CD8-positive, alpha-beta memory T cell (primary cell): ENCODE data around the gene TAS2R4. TPM values are rescaled to one million over a fixed set of nuclear protein-coding genes. Genes with fewer than 3 reads are reported as not detected.

Experiments
- CTCF ChIA-PET: fragments of 350-600 bp; sonication (Branson Sonifier 250); formaldehyde crosslinking; loops from one replicate; lab custom pipeline; 2021; ENCODE audit warnings: antibody characterized with exemption; lab: Charles Lee
- POLR2A ChIA-PET: fragments of 350-600 bp; sonication (Branson Sonifier 250); formaldehyde crosslinking; loops from one replicate; lab custom pipeline; 2021; ENCODE audit warnings: antibody characterized with exemption; lab: Charles Lee
- DNase-seq, 5 donors: peaks; one replicate each; pipeline versions ENCODE4 v3.0.0 to v3.0.0-alpha.2; 2020 to 2022; ENCODE audit warnings: mixed read lengths in 1 of 5
- H3K27ac ChIP-seq: one replicate; pipeline ENCODE4 v1.7.0; 2013; ENCODE audit warnings: low read depth, mild to moderate bottlenecking, low read length, moderate library complexity
- H3K27me3 ChIP-seq: 2 replicates; pipeline ENCODE4 v1.7.0; 2013; ENCODE audit warnings: low read length, mild to moderate bottlenecking; ENCODE audit not compliant: insufficient read depth, poor library complexity, severe bottlenecking
- H3K36me3 ChIP-seq: 2 replicates; pipeline ENCODE4 v1.7.0; 2013; ENCODE audit warnings: mild to moderate bottlenecking, low read length, moderate library complexity; ENCODE audit not compliant: insufficient read depth
- H3K4me1 ChIP-seq: 2 replicates; pipeline ENCODE4 v1.7.0; 2013; ENCODE audit warnings: mild to moderate bottlenecking, low read length, moderate library complexity; ENCODE audit not compliant: insufficient read depth
- H3K4me3 ChIP-seq: 2 replicates; pipeline ENCODE4 v1.7.0; 2013; ENCODE audit warnings: mild to moderate bottlenecking, low read length
- H3K9me3 ChIP-seq: 2 replicates; pipeline ENCODE4 v1.7.0; 2013; ENCODE audit warnings: mild to moderate bottlenecking, low read length
- H3K27ac Mint-ChIP-seq, 8 donors: one replicate each; pipeline ENCODE4 v1.8.0; 2020 to 2021; ENCODE audit warnings: mixed read lengths in 8 of 8, mild to moderate bottlenecking in 6 of 8, inconsistent platforms in 3 of 8, moderate library complexity in 3 of 8
- H3K27me3 Mint-ChIP-seq, 2 donors: one replicate each; pipeline ENCODE4 v1.8.0; 2020 to 2021; ENCODE audit warnings: mixed read lengths in 2 of 2, mild to moderate bottlenecking in 1 of 2, moderate library complexity in 1 of 2
- H3K36me3 Mint-ChIP-seq, 3 donors: one replicate each; pipeline ENCODE4 v1.8.0; 2020 to 2021; ENCODE audit warnings: mixed read lengths in 3 of 3, inconsistent platforms in 1 of 3, mild to moderate bottlenecking in 1 of 3
- H3K4me1 Mint-ChIP-seq, 3 donors: one replicate each; pipeline ENCODE4 v1.8.0; 2020 to 2021; ENCODE audit warnings: mixed read lengths in 3 of 3, inconsistent platforms in 1 of 3, mild to moderate bottlenecking in 1 of 3
- H3K4me3 Mint-ChIP-seq, 7 donors: one replicate each; pipeline ENCODE4 v1.8.0; 2020 to 2021; ENCODE audit warnings: mixed read lengths in 7 of 7, mild to moderate bottlenecking in 6 of 7, moderate library complexity in 4 of 7, inconsistent platforms in 2 of 7
- H3K9me3 Mint-ChIP-seq, 5 donors: one replicate each; pipeline ENCODE4 v1.8.0; 2020 to 2022; ENCODE audit warnings: mixed read lengths in 5 of 5, mild to moderate bottlenecking in 3 of 5, moderate library complexity in 2 of 5, inconsistent platforms in 1 of 5
- polyA plus RNA-seq: library from polyadenylated mRNA; unstranded; fragments of 300-500 nt; fragmentation: Illumina TruSeq; gene quantifications from one replicate; pipeline ENCODE4 v1.2.3, GENCODE V29; 2021
- total RNA-seq, 2 experiments: library from RNA; stranded (reverse); gene quantifications; one replicate each; pipeline ENCODE4 v1.2.3, GENCODE V29; 2021

TAS2R4 gene, protein sequence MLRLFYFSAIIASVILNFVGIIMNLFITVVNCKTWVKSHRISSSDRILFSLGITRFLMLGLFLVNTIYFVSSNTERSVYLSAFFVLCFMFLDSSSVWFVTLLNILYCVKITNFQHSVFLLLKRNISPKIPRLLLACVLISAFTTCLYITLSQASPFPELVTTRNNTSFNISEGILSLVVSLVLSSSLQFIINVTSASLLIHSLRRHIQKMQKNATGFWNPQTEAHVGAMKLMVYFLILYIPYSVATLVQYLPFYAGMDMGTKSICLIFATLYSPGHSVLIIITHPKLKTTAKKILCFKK
- under 1 TPM; 0.62 to 0.92 TPM for total RNA-seq
- polyA plus RNA-seq = not detected

GRCh38 chr7:141776374-141776773 lies at the start of gene TAS2R4:
Gene TAS2R4, plus strand, starts transcription at chr7:141776674. Its CDS starts 1,815 bp downstream, at chr7:141778489.
- H3K9me3 Mint-ChIP-seq = peaks cover 0 to 6% (median 0%) of the 10 kb centered on the region in 5 donors
- H3K27ac ChIP-seq = no peak within 1 kb of the TSS
- ChIA-PET CTCF (interaction anchor here (1.0 to 2.0 kb wide), 2 partner anchors 10 to 38 kb away, joined by 3 to 9 read pairs; partner anchors contain the start of gene SSBP1), POLR2A (no interaction called here)
- H3K27ac Mint-ChIP-seq = peak within 1 kb of the TSS in 2 of 8 donors; percentile 51 to 69
- no peaks in the 10 kb centered on the region for H3K9me3 ChIP-seq
- H3K4me1 ChIP-seq = no peaks in the 10 kb centered on the region
- no peaks in the 10 kb centered on the region for H3K27me3 ChIP-seq
- H3K4me3 ChIP-seq = no peak within 1 kb of the TSS
- no peaks in the 10 kb centered on the region for H3K36me3 ChIP-seq
- DNase-seq = no peak
- H3K4me1 Mint-ChIP-seq = peaks cover 3 to 11% (median 6%) of the 10 kb centered on the region in 3 donors
- no peak within 1 kb of the TSS for H3K4me3 Mint-ChIP-seq
- H3K36me3 Mint-ChIP-seq = peaks cover 21 to 69% (median 23%) of the 10 kb centered on the region in 3 donors
- H3K27me3 Mint-ChIP-seq = no peaks in the 10 kb centered on the region

GRCh38 chr7:141729020-141729419 lies 47.5 kb upstream of the TAS2R4 start:
- ChIA-PET POLR2A (no interaction called here), CTCF (interaction anchor here (1.0 to 2.8 kb wide), 2 partner anchors 9 to 75 kb away, joined by 3 to 19 read pairs; partner anchors contain the start of gene SSBP1)
- Histone ChIP-seq H3K4me3 (no peak overlapping the region), H3K36me3 (no peaks in the 10 kb centered on the region), H3K27me3 (no peaks in the 10 kb centered on the region), H3K4me1 (no peaks in the 10 kb centered on the region), H3K27ac (no peak overlapping the region), H3K9me3 (no peaks in the 10 kb centered on the region)
- peaks cover 0 to 5% (median 0%) of the 10 kb centered on the region in 3 donors for H3K36me3 Mint-ChIP-seq
- no peak overlapping the region for H3K4me3 Mint-ChIP-seq
- DNase-seq = no peak
- no peaks in the 10 kb centered on the region for H3K9me3 Mint-ChIP-seq
- no peaks in the 10 kb centered on the region for H3K4me1 Mint-ChIP-seq
- no peak overlapping the region for H3K27ac Mint-ChIP-seq
- H3K27me3 Mint-ChIP-seq = peaks cover 0 to 1% of the 10 kb centered on the region in 2 donors

GRCh38 chr7:141731476-141732149 lies 44.9 kb upstream of the TAS2R4 start:
- Mint-ChIP-seq H3K27ac (peak overlapping the region in 1 of 8 donors; percentile 33), H3K27me3 (peaks cover 0 to 1% of the 10 kb centered on the region in 2 donors), H3K9me3 (no peaks in the 10 kb centered on the region), H3K4me1 (peaks cover 0 to 6% (median 6%) of the 10 kb centered on the region in 3 donors), H3K4me3 (no peak overlapping the region), H3K36me3 (peaks cover 0 to 1% (median 0%) of the 10 kb centered on the region in 3 donors)
- DNase-seq = no peak
- CTCF ChIA-PET = no interaction called here
- POLR2A ChIA-PET = no interaction called here
- H3K9me3 ChIP-seq = no peaks in the 10 kb centered on the region
- no peaks in the 10 kb centered on the region for H3K27me3 ChIP-seq
- no peaks in the 10 kb centered on the region for H3K4me1 ChIP-seq
- no peaks in the 10 kb centered on the region for H3K36me3 ChIP-seq
- no peak overlapping the region for H3K4me3 ChIP-seq
- H3K27ac ChIP-seq = no peak overlapping the region

- Histone ChIP-seq H3K27ac (peak overlapping the region; percentile 85), H3K27me3 (no peaks in the 10 kb centered on the region), H3K4me3 (peak overlapping the region; percentile 67), H3K9me3 (no peaks in the 10 kb centered on the region), H3K36me3 (peaks cover 25% of the 10 kb centered on the region), H3K4me1 (peaks cover 33% of the 10 kb centered on the region)
- no peaks in the 10 kb centered on the region for H3K27me3 Mint-ChIP-seq
- ChIA-PET POLR2A (interaction anchor here (1.3 to 1.4 kb wide), 2 partner anchors 36 to 83 kb away, joined by 5 to 22 read pairs; partner anchors contain the start of gene DENND11), CTCF (interaction anchor here (0.6 to 3.2 kb wide), 30 partner anchors 8 to 1740 kb away, joined by 3 to 34 read pairs (median 4); partner anchors contain the start of genes AGK, DENND11, MRPS33 and TAS2R4)
- peaks cover 40 to 61% (median 58%) of the 10 kb centered on the region in 3 donors for H3K4me1 Mint-ChIP-seq
- peaks cover 0 to 34% (median 11%) of the 10 kb centered on the region in 3 donors for H3K36me3 Mint-ChIP-seq
- no peaks in the 10 kb centered on the region for H3K9me3 Mint-ChIP-seq
- H3K27ac Mint-ChIP-seq = peak overlapping the region; percentile 88 to 99 (median 98)
- H3K4me3 Mint-ChIP-seq = peak overlapping the region; percentile 93 to 99 (median 98)
- peak; percentile 6 to 47 (median 34) for DNase-seq
These were observed 39.2 kb upstream of the TAS2R4 start for GRCh38 chr7:141737118-141737835.

- H3K9me3 ChIP-seq = no peaks in the 10 kb centered on the region
- no peaks in the 10 kb centered on the region for H3K9me3 Mint-ChIP-seq
- peak within 1 kb of the TSS; percentile 76 for H3K4me3 ChIP-seq
- peak; percentile 80 to 93 (median 92) for DNase-seq
- H3K27ac ChIP-seq = peak within 1 kb of the TSS; percentile 85
- ChIA-PET POLR2A (interaction anchor here (0.6 to 1.5 kb wide), 5 partner anchors 30 to 723 kb away, joined by 4 to 22 read pairs (median 7); partner anchors contain the start of genes AGK, DENND11, MRPS33 and WEE2), CTCF (interaction anchor here (0.6 to 3.2 kb wide), 33 partner anchors 9 to 1740 kb away, joined by 3 to 34 read pairs (median 4); partner anchors contain the start of genes AGK, DENND11, MRPS33 and TAS2R4)
- H3K27ac Mint-ChIP-seq = peak within 1 kb of the TSS; percentile 88 to 99 (median 98)
- H3K36me3 Mint-ChIP-seq = peaks cover 0 to 42% (median 15%) of the 10 kb centered on the region in 3 donors
- H3K4me3 Mint-ChIP-seq = peak within 1 kb of the TSS; percentile 93 to 99 (median 98)
- no peaks in the 10 kb centered on the region for H3K27me3 Mint-ChIP-seq
- H3K36me3 ChIP-seq = peaks cover 31% of the 10 kb centered on the region
- H3K27me3 ChIP-seq = no peaks in the 10 kb centered on the region
- peaks cover 42 to 66% (median 63%) of the 10 kb centered on the region in 3 donors for H3K4me1 Mint-ChIP-seq
- peaks cover 33% of the 10 kb centered on the region for H3K4me1 ChIP-seq
These were observed 38.5 kb upstream of the TAS2R4 start, which contains the start of gene SSBP1 for GRCh38 chr7:141737836-141738591. Gene SSBP1, plus strand, starts transcription at chr7:141738358. Its CDS starts 809 bp downstream, at chr7:141739167.

GRCh38 chr7:141738592-141739013 lies 37.9 kb upstream of the TAS2R4 start:
- Histone ChIP-seq H3K27ac (peak overlapping the region; percentile 85), H3K27me3 (no peaks in the 10 kb centered on the region), H3K4me3 (peak overlapping the region; percentile 76), H3K4me1 (peaks cover 33% of the 10 kb centered on the region), H3K36me3 (peaks cover 37% of the 10 kb centered on the region), H3K9me3 (no peaks in the 10 kb centered on the region)
- CTCF ChIA-PET = interaction anchor here (0.8 to 3.2 kb wide), 25 partner anchors 10 to 727 kb away, joined by 3 to 34 read pairs (median 5); partner anchors contain the start of genes AGK, DENND11, MRPS33 and TAS2R4
- Mint-ChIP-seq H3K27me3 (no peaks in the 10 kb centered on the region), H3K4me3 (peak overlapping the region; percentile 93 to 99 (median 98)), H3K4me1 (peaks cover 45 to 71% (median 66%) of the 10 kb centered on the region in 3 donors), H3K36me3 (peaks cover 4 to 48% (median 17%) of the 10 kb centered on the region in 3 donors), H3K27ac (peak overlapping the region; percentile 88 to 99 (median 98)), H3K9me3 (no peaks in the 10 kb centered on the region)
- DNase-seq = no peak
- POLR2A ChIA-PET = interaction anchor here (1.0 to 1.5 kb wide), 4 partner anchors 37 to 724 kb away, joined by 5 to 22 read pairs (median 8); partner anchors contain the start of genes AGK, DENND11 and MRPS33
